Stimulated activated CD4-positive, alpha-beta T cell treated with anti-CD3 and anti-CD28 coated beads, Interleukin-15, amount 100 ng/mL, for 24 hours (primary cell): ENCODE results near the gene SETBP1.

ENCODE experiments used
- DNase-seq: peaks from one replicate; pipeline ENCODE4 v3.0.0-alpha.2; 2020

SETBP1 gene

DNA sequence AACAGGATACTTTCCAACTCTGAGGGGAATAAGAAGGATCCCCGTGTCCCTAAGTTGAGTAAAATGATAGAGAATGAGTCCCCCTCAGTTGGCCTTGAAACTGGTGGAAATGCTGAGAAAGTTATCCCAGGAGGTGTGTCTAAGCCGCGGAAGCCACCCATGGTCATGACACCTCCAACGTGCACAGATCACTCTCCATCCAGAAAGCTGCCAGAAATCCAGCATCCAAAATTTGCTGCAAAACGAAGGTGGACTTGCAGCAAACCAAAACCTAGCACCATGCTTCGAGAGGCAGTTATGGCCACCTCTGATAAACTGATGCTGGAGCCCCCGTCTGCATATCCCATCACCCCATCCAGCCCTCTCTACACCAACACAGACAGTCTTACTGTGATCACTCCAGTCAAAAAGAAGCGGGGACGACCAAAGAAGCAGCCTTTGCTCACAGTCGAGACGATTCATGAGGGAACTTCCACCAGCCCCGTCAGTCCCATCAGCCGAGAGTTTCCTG, 270.1 kb downstream of the SETBP1 start:
- DNase-seq = no peak

GRCh38 chr18:44951748-44952147, 271.1 kb downstream of the SETBP1 start:
- no peak for DNase-seq

- DNase-seq = no peak
Measured at GRCh38 chr18:44954257-44954656, 273.6 kb downstream of the SETBP1 start.

- DNase-seq = no peak
Measured at GRCh38 chr18:44955825-44956224, 275.1 kb downstream of the SETBP1 start.

GRCh38 chr18:44957025-44957424, 276.3 kb downstream of the SETBP1 start:
- DNase-seq = no peak

GRCh38 chr18:44957461-44957860, 276.8 kb downstream of the SETBP1 start:
- DNase-seq = no peak

DNA sequence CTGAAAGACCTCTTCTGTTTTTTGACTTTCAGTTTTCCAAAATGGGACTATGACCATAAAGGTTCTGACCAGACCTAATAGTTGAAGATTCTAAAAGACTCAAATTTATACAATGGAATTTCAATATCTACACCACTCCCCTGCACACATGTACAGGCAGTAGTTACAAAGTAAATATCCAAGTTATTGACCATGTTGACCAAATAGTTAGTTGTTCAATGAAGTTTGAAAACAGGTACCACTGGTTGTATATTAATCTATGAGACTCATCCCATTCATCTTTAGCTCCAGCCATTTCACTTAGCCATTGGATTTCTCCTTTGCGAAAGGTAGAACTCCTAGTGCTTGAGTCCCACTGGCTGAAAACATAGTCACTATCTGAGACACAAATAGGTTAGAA, 277.4 kb downstream of the SETBP1 start:
- no peak for DNase-seq

DNA sequence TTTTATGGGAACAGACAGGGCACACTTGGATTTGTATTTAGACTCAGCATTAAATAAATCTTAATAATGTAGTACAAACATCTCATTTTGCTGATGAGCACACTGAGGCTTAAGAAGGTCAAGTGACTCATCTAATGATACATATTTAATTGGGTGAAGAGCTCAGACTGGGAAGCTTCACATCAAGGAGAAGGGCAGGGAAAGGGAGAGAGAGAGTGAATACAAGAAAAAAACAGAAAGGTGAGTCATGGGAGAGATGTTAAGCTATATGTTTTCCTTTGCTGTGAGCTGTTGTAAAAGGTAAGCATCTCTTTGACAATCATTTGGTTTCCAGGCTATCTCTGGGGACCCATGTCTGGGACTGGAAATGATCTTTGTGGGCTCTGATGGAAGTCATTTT, 277.8 kb downstream of the SETBP1 start:
- no peak for DNase-seq

DNA sequence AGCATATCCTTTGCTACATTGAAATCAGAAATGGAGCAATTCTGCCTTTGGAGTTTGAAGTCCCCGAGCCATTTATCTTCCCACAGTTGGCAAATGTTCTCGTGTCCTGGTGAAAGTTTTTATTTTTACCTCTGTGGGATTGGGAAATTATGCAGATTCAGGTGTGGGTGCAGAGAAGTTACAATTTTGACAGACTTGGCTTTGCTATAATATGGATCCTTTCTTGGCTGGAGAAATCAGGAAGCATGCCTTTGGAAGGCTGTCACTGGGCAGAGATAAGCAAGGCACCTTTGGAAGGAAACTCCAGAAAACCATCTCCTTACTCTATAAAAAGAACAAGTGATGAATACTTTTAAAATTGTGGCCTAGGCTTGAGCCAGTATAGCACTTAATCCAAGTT, 278.3 kb downstream of the SETBP1 start:
- no peak for DNase-seq

DNA sequence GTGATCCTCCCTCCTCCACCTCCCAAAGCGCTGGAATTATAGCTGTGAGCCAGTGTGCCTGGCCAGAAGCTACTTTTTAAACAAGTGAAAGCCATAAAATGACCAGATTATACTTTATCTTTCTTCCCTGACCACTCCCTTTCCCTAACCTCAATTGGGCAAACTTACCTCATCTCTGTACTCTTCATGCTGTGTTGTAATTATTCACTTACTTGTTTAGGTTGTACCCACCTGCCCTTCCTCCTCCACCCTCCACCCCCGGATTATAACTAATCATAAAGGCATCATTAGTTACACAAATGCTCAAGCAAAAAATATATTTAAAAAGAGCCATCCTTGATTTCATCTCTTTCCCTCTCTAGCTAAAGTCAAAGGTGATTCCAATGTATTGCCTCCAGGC, 279.9 kb downstream of the SETBP1 start:
- DNase-seq = no peak

GRCh38 chr18:44961288-44961995, 280.8 kb downstream of the SETBP1 start:
- no peak for DNase-seq

- no peak for DNase-seq
Measured at GRCh38 chr18:44967599-44967998, 286.9 kb downstream of the SETBP1 start.

DNA sequence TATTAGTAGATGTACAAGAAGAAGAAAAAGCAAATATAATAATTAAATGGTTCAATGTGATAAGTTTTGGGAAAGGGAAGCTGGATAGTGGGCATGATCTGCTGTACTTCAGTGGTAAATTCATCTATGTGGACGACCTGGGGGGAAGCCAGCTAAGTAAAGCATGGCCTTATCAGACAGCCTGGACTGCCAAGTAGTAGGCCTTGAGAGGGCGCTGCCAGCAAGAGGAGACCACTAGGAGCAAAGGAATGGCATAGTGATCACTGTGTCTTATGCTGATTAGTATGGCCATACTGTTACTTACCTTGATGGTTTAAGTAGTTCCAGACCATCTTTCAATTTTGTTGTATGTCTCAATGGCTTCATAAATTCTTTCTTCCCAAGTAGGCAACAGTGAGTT, 287.6 kb downstream of the SETBP1 start:
- no peak for DNase-seq

DNA sequence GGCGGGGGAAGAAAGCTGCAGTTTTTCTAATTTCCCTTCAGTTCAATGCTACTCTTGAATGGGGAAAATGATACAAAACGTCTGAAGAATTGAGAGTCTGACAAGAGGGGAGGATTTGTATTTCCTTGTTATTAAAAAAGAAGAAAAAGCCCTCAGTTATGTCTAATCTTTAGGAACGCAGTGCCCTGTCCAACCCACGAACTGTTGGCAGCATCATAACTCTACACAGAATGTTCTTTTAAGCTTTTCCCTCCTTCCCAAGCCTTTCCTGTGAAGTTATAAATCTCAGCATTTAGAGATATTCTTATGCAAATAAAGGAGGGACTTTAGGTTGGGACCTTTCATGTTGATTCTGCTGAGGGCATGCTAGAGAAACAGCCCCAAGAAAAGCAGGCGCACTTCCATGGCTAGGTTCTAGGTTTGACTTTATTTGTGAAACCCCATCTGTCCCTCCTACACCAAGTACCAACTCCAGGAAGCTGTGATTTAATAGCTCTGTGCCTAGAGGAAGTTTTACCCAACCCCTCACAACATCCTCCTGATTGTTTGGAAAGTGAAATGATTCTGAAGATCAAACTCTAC, 288.6 kb downstream of the SETBP1 start:
- no peak for DNase-seq

- DNase-seq = peak; percentile 19
Measured at GRCh38 chr18:44973282-44973681, 292.6 kb downstream of the SETBP1 start.

DNA sequence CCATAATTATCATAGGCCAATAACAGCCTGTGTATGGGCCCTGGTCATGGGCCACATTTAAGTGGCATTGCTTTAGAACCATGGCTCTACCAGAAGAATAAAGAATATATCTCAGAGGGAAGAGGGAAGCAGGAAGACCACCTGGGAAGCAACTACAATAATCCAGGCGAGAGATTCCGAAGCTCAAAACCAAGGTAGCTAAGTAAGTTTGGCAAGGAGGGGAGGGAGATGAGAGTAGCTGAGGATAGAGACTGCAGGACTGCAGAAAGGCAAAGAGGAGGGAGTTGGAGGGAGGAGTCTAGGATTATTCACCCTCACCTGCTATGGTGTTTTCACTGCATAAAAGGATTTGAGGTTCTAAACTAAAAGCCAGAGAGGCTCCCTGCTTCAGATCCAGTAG, 293.5 kb downstream of the SETBP1 start:
- no peak for DNase-seq

DNA sequence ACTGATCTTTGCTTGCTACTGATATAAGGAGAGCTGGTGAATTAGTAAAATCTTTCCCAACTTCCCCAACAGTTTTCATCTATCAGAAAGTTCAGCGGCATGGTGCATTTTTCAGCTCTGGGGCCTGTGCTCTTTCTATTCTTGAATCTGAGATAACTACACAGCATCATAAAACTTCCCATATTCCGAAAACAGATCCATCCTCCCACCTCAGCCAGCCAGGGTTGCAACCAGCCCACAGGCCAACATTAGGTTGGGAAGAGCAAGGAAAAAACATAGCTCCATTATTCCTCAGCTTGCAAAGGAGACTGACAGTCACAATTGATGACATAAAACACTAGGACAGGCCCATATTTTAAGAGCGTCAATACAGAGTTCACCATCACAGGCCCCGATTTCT, 297.2 kb downstream of the SETBP1 start:
- no peak for DNase-seq

- DNase-seq = no peak
Measured at GRCh38 chr18:44979748-44980147, 299.1 kb downstream of the SETBP1 start.

DNA sequence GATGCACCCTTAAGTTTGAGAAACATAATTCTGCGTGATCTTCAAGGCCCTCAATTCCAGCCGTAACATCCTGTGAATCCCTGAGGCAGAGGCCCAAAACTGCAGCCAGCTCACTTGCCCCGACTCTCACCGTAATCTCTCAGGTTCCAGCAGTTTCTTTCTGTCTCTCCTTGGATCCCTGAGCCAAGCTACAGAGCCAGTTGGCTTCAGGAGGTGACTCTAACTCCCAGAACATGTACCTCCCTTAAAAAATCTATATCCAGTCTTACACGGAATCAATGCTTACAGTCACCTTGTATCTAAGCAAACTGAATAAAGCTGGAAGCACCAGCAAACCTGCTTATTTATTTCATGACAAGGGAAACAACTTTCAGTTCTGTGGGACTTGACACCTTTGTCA, 300.4 kb downstream of the SETBP1 start:
- no peak for DNase-seq

- DNase-seq = no peak
Measured at GRCh38 chr18:44986933-44987332, 306.2 kb downstream of the SETBP1 start.

DNA sequence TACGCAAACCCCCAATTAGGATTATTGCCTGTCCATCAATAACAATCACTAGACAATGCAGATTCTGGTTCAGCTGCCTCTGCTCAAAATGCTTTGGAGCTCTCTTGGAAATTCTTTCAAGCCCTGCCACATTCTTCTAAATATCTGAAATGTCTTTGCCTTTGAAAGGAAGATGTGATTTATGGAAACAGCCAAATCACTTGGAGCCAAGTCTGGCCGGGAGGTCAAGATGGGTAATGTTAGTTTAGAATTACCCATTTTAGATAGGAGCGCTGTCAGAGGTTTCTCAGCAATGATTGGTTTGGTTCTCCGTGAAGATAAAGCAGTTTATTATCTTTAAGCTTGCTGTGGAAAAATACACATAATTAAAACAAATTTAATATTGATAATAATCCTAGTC, 306.7 kb downstream of the SETBP1 start:
- no peak for DNase-seq

GRCh38 chr18:44988821-44989587, 308.3 kb downstream of the SETBP1 start:
- no peak for DNase-seq

- no peak for DNase-seq
Measured at GRCh38 chr18:44996261-44996660, 315.6 kb downstream of the SETBP1 start.

- no peak for DNase-seq
Measured at GRCh38 chr18:44997174-44997573, 316.5 kb downstream of the SETBP1 start.
